Erythroblast (primary cell): ENCODE results near the gene RBM4.

Experiments used
- GATA1 ChIP-seq: IDR thresholded peaks from 2 replicates; pipeline ENCODE4 v1.6.1; 2011; ENCODE audit warnings: low read depth, mild to moderate bottlenecking, control low read depth, low read length, moderate library complexity
- POLR2A ChIP-seq: IDR thresholded peaks from 2 replicates; pipeline ENCODE4 v1.6.1; 2011; ENCODE audit warnings: mild to moderate bottlenecking, low read length

- TF ChIP-seq POLR2A (no peak), GATA1 (no peak)
Measured at GRCh38 chr11:66626926-66627325, 11.6 kb upstream of the RBM4 start.
